HG02852 (cell line): ENCODE data around the gene L3MBTL4.
"Not testable (repeated sequence)": the region's sequence is repeated elsewhere in the genome, so short reads cannot be mapped to it uniquely, and the experiment has no call there.

ENCODE experiments used
- ATAC-seq: cut with Tn5 transposase; IDR thresholded peaks from one replicate; pipeline ENCODE4 v1.9.1; 2021; ENCODE audit warnings: mild to moderate bottlenecking, moderate library complexity; ENCODE audit not compliant: unreplicated experiment

L3MBTL4 gene

GRCh38 chr18:6204476-6204875, 210.2 kb downstream of the L3MBTL4 start:
- ATAC-seq = no peak

GRCh38 chr18:6203791-6204190, 210.9 kb downstream of the L3MBTL4 start:
- no peak for ATAC-seq

- no peak for ATAC-seq
Observed at GRCh38 chr18:6202861-6203260, 211.8 kb downstream of the L3MBTL4 start.

- ATAC-seq = no peak
Observed at GRCh38 chr18:6200204-6200774, 214.4 kb downstream of the L3MBTL4 start.

- no peak for ATAC-seq
Observed at GRCh38 chr18:6199777-6200176, 214.9 kb downstream of the L3MBTL4 start.

- ATAC-seq = no peak
Observed at GRCh38 chr18:6198585-6198984, 216.1 kb downstream of the L3MBTL4 start.

- no peak for ATAC-seq
Observed at GRCh38 chr18:6194640-6195039, 220.1 kb downstream of the L3MBTL4 start.

GRCh38 chr18:6185782-6186181, 228.9 kb downstream of the L3MBTL4 start:
- ATAC-seq = not testable (repeated sequence)

- ATAC-seq = no peak
Observed at GRCh38 chr18:6174983-6175745, 239.5 kb downstream of the L3MBTL4 start.

GRCh38 chr18:6170604-6171003, 244.1 kb downstream of the L3MBTL4 start:
- no peak for ATAC-seq

GRCh38 chr18:6161549-6161948, 253.2 kb downstream of the L3MBTL4 start:
- no peak for ATAC-seq

GRCh38 chr18:6159426-6159825, 255.3 kb downstream of the L3MBTL4 start:
- ATAC-seq = no peak

GRCh38 chr18:6158958-6159357, 255.8 kb downstream of the L3MBTL4 start:
- ATAC-seq = no peak

- ATAC-seq = no peak
Observed at GRCh38 chr18:6156446-6156845, 258.3 kb downstream of the L3MBTL4 start.

GRCh38 chr18:6155707-6156106, 259.0 kb downstream of the L3MBTL4 start:
- no peak for ATAC-seq

GRCh38 chr18:6150430-6150829, 264.3 kb downstream of the L3MBTL4 start:
- no peak for ATAC-seq

- no peak for ATAC-seq
Observed at GRCh38 chr18:6146307-6146661, 268.4 kb downstream of the L3MBTL4 start.

GRCh38 chr18:6145645-6146306, 268.9 kb downstream of the L3MBTL4 start:
- no peak for ATAC-seq

GRCh38 chr18:6139007-6139406, 275.7 kb downstream of the L3MBTL4 start:
- no peak for ATAC-seq

GRCh38 chr18:6135901-6136300, 278.8 kb downstream of the L3MBTL4 start:
- ATAC-seq = not testable (repeated sequence)

GRCh38 chr18:6135029-6135428, 279.7 kb downstream of the L3MBTL4 start:
- ATAC-seq = not testable (repeated sequence)

GRCh38 chr18:6132751-6133368, 281.9 kb downstream of the L3MBTL4 start:
- no peak for ATAC-seq
